HG02798 (cell line): ENCODE data around the gene FANCL.
"Not testable (repeated sequence)": the region's sequence is repeated elsewhere in the genome, so short reads cannot be mapped to it uniquely, and the experiment has no call there.

Experiments used
- ATAC-seq: cut with Tn5 transposase; IDR thresholded peaks from one replicate; pipeline ENCODE4 v1.9.1; 2021; ENCODE audit warnings: mild to moderate bottlenecking; ENCODE audit not compliant: unreplicated experiment, poor library complexity

The FANCL gene

DNA sequence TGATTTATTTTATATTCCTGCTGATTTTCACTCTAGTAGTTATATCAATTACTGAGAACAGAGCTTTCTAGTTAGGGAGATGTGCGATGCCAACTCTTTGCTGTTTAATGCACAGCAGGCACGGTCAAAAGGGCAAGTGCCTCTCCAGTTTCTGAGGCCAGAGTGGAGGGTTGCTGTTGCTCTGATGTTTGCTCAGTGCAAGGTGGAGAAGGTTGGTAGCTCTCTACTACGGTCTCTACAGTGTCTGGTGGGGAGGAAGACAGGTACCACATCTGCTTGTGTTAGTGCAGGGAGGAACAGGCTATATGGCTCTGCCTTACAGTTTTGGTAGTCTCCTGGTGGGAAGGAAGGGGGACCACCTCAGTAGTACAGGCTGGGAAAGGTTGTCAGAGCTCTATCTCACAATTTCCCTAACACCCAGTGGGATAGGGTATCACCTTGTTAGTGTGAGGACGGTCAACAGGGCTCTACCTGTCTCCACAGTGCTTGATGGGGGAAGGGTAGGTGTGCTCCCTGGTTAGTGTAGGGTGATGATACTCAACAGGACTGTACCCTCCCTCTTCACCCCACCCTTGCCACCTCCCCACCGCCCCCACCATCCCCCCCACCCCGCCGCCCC lies 85.9 kb downstream of the FANCL start:
- no peak for ATAC-seq

DNA sequence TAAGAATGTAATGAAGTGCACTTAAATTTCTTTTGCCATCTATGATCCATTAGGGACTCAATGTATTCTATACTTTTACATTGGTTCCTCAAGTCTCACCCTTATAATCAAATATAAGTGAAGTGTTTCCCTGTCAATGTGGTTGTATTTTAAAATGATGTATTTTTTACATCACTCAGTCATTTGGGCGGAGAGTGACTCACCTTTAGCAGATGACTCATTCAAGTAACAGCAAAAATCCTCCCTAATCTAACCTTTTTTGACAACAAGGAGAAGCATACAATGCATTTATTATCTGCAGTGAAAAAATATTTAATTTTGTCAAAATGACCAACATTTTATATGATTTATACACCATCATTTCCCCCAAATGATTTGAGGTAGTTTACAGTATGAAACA lies 94.4 kb downstream of the FANCL start:
- no peak for ATAC-seq

GRCh38 chr2:58145769-58146168 lies 95.4 kb downstream of the FANCL start:
- ATAC-seq, result not testable (repeated sequence)

GRCh38 chr2:58140508-58141072 lies 100.5 kb downstream of the FANCL start:
- ATAC-seq, result no peak

GRCh38 chr2:58138396-58139030 lies 102.6 kb downstream of the FANCL start:
- no peak for ATAC-seq

- ATAC-seq, result no peak
Measured at GRCh38 chr2:58137856-58138255, 103.3 kb downstream of the FANCL start.

GRCh38 chr2:58137221-58137620 lies 103.9 kb downstream of the FANCL start:
- ATAC-seq, result no peak

DNA sequence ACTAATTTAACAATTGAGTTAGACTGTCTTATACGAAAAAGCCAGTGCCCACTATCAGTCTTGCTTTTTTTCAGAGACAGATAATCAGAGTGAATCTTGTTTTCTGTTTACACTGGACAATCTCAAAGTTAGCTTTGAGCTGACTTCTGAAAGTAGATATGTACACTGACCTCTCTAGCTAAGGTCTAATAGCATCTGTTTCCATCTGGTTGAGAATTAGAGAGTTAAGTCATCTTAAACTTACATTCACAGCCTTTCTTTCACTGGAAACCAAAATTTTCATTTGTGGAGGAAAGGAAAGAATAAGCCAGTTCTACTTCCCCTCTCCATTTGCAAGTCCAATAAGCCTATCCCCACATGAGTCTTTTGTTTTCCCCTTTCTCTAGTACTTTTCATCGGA lies 105.3 kb downstream of the FANCL start:
- no peak for ATAC-seq

DNA sequence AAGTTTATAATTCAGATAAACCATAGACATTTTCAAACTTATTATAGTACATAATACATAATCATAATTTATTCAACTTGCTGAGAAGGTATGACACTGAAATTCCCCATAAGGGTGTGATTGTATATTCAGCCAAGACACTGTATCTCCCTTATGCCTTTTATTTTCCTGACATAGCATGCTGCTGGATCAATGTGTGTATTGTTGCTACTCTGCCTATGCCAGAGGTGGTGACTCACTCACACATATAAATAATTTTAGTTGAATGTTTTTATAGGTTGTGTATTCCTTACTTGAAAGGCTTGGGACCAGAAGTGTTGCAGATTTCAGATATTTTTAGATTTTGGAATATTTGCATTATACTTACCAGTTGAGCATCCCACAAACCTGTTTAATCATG lies 107.7 kb downstream of the FANCL start:
- no peak for ATAC-seq

DNA sequence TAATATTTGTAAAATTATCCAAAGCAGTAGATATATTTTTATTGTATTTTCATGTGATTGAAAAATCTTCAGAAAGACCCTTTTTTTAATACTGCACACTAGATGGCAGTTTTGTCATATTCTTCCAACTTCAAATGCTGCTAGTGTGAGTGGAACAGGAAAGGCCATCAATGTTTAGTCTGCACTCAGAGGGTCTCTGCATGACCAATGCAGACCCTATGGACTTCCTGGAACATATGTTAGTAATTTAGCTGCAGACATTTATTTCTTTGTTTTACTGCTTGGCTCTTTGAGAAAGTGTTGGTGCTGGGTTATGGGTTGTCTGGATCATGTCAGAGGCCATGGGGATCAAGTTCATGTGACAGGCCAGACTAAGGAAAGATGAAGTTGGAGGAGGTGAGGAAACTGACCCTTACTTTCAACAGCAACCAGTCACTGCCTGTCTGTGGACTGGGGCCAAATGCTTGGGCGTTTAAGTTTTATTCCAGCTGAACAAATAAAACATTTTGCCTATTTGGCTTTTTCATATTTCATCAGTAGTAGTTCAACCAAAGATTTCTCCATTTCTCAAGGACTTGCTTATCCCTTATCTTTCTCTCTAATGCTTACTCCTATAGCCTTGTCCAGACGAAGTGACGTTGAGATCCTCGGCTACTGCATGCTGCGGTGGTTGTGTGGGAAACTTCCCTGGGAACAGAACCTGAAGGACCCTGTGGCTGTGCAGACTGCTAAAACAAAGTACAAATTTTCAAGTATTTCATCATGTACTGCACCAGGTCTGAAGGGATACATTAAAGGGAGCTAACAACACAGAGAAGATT lies 109.7 kb downstream of the FANCL start:
- ATAC-seq, result no peak

- no peak for ATAC-seq
Measured at GRCh38 chr2:58130238-58130637, 110.9 kb downstream of the FANCL start.

DNA sequence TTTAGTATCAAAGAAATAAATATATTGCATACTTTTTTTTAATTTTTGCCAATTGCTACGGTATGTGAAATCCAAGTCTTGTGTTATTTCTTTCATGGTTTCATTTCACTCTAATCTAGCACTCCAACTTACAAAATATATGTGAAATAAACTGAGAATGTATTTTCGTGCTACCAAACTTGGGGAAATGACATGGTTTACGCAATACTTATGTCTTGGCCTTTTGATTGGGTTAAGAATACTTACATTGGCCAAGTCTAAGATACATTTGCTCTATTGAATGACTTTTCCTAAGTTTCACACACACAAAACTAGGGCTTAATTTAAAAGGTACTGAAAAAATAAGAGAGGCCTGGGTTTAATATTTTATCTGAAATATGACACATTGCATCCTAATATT lies 114.0 kb downstream of the FANCL start:
- no peak for ATAC-seq

DNA sequence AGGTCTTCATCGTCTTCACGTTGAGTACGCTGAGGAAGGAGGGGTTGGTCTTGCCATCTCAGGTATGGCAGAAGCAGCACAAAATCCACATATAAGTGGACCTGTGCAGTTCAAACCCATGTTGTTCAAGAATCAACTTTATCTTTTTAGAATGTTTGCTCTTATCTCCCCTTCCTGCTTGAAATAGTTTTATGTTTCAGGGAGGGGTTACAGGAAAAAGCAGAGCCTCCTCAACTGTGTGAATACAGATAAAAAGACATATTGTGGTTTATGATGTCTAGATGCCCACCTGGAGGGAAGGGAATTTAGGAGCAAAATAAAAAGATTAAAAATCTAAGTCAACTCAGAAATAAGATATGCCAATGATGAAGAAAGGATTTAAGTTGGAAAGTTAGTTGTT lies 118.6 kb downstream of the FANCL start:
- no peak for ATAC-seq

- ATAC-seq, result no peak
Measured at GRCh38 chr2:58122040-58122439, 119.1 kb downstream of the FANCL start.

DNA sequence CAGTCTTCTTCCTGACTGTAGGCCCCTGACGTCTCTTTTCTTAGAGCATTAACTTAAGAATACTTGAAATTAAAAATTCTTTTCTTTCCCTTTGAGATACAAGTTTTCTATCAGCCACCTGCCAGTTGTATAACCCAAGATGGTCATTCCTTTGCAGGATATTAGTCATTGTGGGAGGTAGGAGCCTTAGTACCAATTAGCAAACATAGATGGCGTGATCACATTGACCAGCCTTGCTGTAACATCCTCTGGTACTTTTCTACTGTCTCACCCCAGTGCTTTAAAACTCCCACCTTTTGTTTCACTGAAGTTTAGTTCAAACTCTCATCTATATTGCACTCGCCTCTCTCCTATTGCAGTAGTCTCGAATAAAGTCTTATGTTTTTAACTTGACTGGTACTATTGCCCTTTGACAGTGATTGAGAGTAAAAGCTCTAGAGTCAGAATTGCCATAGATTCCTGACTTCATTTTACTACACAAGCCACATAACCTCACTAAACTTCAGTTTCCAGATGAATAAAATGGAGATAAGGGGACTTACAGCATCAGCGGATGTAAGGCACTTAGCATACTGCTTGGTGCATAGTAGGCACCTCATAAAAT lies 120.4 kb downstream of the FANCL start:
- ATAC-seq, result no peak

DNA sequence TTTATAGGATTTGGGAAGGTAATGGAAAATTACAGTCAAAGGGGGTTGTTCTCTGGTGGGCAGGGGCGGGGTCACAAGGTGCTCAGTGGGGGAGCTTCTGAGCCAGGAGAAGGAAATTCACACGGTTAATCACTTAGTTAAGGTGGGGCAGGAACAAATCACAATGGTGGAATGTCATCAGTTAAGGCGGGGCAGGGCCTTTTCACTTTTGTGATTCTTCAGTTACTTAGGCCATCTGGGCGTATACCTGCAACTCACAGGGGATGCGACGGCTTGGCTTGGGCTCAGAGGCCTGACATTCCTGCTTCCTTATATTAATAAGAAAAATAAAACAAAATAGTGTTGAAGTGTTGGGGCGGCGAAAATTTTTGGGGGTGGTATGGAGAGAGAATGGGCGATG lies 127.6 kb downstream of the FANCL start:
- ATAC-seq, result not testable (repeated sequence)

GRCh38 chr2:58110765-58111164 lies 130.4 kb downstream of the FANCL start:
- ATAC-seq, result no peak

DNA sequence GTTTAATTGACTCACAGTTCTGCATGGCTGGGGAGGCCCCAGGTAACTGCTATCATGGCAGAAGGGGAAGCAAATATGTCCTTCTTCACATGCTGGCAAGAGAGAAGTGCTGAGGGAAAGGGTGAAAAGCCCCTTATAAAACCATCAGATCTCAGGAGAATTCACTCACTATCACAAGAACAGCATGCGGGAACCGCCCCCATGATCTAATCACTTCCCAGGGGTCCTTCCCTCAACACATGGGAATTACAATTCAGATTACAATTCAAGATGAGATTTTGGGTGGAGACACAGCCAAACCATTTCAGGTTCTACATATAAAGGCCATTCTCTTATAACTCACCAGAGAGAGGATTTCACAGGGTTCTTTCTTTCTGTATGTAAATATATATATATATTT lies 131.6 kb downstream of the FANCL start:
- ATAC-seq, result no peak
